ENCODE measurements around the gene INMT.

DNA sequence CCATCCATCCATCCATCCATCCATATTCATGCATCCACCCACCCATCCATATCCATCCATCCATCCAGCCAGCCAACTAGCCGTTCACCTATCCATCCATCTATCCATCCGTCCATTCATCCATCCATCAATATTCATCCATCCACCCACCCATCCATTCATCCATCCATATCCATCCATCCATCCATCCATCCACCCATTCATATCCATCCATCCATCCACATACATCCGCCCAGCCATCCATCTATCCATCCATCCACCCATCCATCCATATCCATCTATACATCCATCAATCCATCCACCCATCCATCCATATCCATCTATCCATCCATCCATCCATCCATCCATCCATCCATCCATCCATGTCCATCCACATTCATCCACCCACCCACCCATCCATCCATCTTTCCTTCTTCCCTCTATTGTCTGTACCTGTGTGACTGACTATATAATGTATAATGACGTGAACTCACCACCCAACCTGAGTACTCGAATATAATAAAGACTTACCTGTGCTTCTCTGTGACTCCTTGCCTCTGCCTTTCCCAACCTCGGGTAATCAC is 2.5 kb downstream of the INMT start:
- no peak for TF ChIP-seq POLR2A (IDR thresholded peaks at IDR 0.05; ENCODE audit: low read length)
- TF ChIP-seq GATA1 (IDR thresholded peaks at IDR 0.05; ENCODE audit: low read depth, low read length) = no peak
